OCI-LY3 (cell line): Measurements from ENCODE around the gene SLC25A29.

Experiments used
- H2AFZ ChIP-seq: fragments of 200-600, 300-600 bp; shearing (Covaris generic); 2 replicates; pipeline ENCODE4 v1.6.0; 2014; ENCODE audit warnings: antibody characterized with exemption, low read depth, low read length
- H3K27ac ChIP-seq: fragments of 200-600, 300-600 bp; sonication (generic); 2 replicates; pipeline ENCODE4 v1.5.1; 2014; ENCODE audit warnings: mild to moderate bottlenecking, low read length, moderate library complexity, mixed read lengths
- H3K27me3 ChIP-seq: fragments of 200-600, 300-600 bp; sonication (generic); 2 replicates; pipeline ENCODE4 v1.6.1; 2014; ENCODE audit warnings: low read depth, low read length, mixed read lengths
- H3K36me3 ChIP-seq: fragments of 200-600, 300-600 bp; sonication (generic); replicated peaks from 2 replicates; pipeline ENCODE3; 2014; ENCODE audit warnings: low read depth, low read length, mixed read lengths
- H3K4me1 ChIP-seq: fragments of 300-600, 200-600 bp; sonication (generic); 2 replicates; pipeline ENCODE4 v1.6.1; 2014; ENCODE audit warnings: low read length, mixed read lengths
- H3K4me2 ChIP-seq: fragments of 200-600, 300-600 bp; sonication (generic); 2 replicates; pipeline ENCODE4 v1.6.1; 2014; ENCODE audit warnings: low read length, mixed read lengths
- H3K4me3 ChIP-seq: fragments of 300-600, 200-600 bp; sonication (generic); 2 replicates; pipeline ENCODE4 v1.5.1; 2014; ENCODE audit warnings: antibody characterized with exemption, mild to moderate bottlenecking, low read length, moderate library complexity
- H3K79me2 ChIP-seq: fragments of 300-600, 200-600 bp; shearing (Covaris generic); 2 replicates; pipeline ENCODE4 v1.6.1; 2014; ENCODE audit warnings: mild to moderate bottlenecking, low read length, mixed read lengths
- H3K9ac ChIP-seq: fragments of 300-600, 200-600 bp; shearing (Covaris generic); 2 replicates; pipeline ENCODE4 v1.6.0; 2014; ENCODE audit warnings: mild to moderate bottlenecking, low read length, moderate library complexity
- H3K9me3 ChIP-seq: fragments of 200-600, 300-600 bp; shearing (Covaris generic); 2 replicates; pipeline ENCODE4 v1.6.1; 2014; ENCODE audit warnings: low read length, mixed read lengths; ENCODE audit not compliant: insufficient read depth
- H4K20me1 ChIP-seq: fragments of 200-600, 300-600 bp; sonication (generic); 2 replicates; pipeline ENCODE4 v1.6.1; 2016; ENCODE audit warnings: low read length, mixed read lengths; ENCODE audit not compliant: insufficient read depth
- EZH2phosphoT487 ChIP-seq: fragments of 200-600 bp; shearing (Covaris generic); IDR thresholded peaks from 2 replicates; pipeline ENCODE4 v1.6.1; 2018; ENCODE audit warnings: antibody characterized with exemption, mixed run types, low read depth
- TF ChIP-seq, protein P1 (sequence below): fragments of 200-600, 300-600 bp; sonication (generic); IDR thresholded peaks from 2 replicates; pipeline ENCODE4 v1.5.1; 2014; ENCODE audit warnings: antibody characterized with exemption, low read length, low read depth

Gene SLC25A29, protein sequence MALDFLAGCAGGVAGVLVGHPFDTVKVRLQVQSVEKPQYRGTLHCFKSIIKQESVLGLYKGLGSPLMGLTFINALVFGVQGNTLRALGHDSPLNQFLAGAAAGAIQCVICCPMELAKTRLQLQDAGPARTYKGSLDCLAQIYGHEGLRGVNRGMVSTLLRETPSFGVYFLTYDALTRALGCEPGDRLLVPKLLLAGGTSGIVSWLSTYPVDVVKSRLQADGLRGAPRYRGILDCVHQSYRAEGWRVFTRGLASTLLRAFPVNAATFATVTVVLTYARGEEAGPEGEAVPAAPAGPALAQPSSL

DNA sequence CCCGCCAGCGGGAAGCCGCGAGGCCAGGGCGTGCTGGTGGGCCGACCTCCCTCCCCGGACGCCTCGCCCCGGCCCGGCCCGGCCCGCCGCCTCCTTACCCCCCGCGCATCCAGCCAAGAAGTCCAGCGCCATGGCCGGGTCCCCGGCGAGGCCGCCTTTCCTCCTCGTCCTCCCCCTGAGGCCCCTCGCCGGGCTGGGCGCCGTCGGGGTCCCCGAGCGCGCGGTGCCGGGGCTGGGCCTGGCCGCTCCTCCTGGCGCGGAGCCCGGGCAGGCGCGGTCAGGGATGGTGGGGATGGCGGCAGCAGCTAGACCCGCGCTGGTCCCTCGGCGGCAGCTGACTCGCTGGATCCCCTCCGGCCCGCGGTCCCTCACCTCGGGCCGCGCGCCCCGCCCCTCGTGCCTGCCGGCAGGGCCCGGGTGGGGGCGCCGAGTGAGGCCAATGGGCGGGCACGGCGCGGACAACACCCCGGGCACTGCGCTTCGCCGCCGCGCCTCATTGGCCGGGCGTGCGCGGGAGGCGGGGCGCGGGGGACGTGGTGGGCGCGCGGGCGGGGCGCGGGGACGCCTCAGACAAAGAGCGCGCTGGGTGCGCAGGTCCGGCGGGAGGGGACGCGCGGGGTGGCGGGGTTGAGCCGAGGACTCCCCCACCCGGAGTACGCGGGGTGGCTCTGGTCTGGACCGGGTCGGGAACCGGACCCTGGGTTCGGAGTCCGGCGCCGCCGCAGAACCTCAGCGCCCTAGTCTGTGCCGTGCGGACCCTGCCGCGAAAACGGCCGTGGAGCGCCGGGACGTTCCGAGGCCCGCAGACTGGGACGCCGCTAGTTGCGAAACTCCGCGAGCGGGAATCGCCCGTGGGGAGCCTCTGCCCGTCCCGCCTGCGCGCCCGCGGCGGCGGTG, at the start of gene SLC25A29:
TSS of gene SLC25A29 (minus strand) at position 344 of the 897 bp plus-strand sequence. CDS start at position 132, 212 bp downstream.
- Histone ChIP-seq H3K4me1 (no peaks in the 10 kb centered on the region), H3K9ac (peak within 1 kb of the TSS; percentile 63), H3K4me3 (peak within 1 kb of the TSS; percentile 80), H3K27ac (no peak within 1 kb of the TSS), H4K20me1 (no peaks in the 10 kb centered on the region), H3K36me3 (no peaks in the 10 kb centered on the region), H3K4me2 (peak within 1 kb of the TSS; percentile 67), H3K27me3 (no peaks in the 10 kb centered on the region), H3K9me3 (no peaks in the 10 kb centered on the region), H3K79me2 (no peaks in the 10 kb centered on the region), H2AFZ (peak within 1 kb of the TSS; percentile 39; the same call in 1 of the 2 replicates)
- TF ChIP-seq, protein P1, sequence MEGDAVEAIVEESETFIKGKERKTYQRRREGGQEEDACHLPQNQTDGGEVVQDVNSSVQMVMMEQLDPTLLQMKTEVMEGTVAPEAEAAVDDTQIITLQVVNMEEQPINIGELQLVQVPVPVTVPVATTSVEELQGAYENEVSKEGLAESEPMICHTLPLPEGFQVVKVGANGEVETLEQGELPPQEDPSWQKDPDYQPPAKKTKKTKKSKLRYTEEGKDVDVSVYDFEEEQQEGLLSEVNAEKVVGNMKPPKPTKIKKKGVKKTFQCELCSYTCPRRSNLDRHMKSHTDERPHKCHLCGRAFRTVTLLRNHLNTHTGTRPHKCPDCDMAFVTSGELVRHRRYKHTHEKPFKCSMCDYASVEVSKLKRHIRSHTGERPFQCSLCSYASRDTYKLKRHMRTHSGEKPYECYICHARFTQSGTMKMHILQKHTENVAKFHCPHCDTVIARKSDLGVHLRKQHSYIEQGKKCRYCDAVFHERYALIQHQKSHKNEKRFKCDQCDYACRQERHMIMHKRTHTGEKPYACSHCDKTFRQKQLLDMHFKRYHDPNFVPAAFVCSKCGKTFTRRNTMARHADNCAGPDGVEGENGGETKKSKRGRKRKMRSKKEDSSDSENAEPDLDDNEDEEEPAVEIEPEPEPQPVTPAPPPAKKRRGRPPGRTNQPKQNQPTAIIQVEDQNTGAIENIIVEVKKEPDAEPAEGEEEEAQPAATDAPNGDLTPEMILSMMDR = no peak
- TF ChIP-seq EZH2phosphoT487 = no peak

DNA sequence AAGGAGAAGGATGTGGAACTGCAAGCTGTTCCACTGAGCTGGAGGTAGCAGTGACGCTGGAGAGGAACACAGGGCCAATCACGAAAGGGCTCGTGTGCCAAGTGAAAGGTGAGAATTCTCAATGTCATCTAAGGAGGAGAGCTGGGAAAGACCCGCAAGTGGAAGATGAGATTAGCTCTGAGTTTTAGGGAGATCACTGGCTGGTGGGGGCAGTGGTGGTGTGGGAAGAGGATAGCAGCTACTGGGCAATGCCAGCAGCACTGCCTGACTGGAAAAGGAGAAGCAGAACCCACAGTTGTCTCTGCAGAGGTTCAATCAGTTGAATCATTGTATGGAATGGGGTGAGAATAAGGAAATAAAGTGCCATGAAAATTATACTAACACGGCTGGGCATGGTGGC, 44.7 kb upstream of the SLC25A29 start:
- no peak overlapping the region for H3K4me2 ChIP-seq
- H3K9ac ChIP-seq = no peak overlapping the region
- no peaks in the 10 kb centered on the region for H3K27me3 ChIP-seq
- H3K27ac ChIP-seq = no peak overlapping the region
- no peaks in the 10 kb centered on the region for H3K79me2 ChIP-seq
- TF ChIP-seq, protein P1 = no peak
- TF ChIP-seq EZH2phosphoT487 = no peak
- H3K4me1 ChIP-seq = no peaks in the 10 kb centered on the region
- H3K36me3 ChIP-seq = peaks cover 29% of the 10 kb centered on the region
- no peaks in the 10 kb centered on the region for H3K9me3 ChIP-seq
- no peak overlapping the region for H2AFZ ChIP-seq
- no peaks in the 10 kb centered on the region for H4K20me1 ChIP-seq
- H3K4me3 ChIP-seq = no peak overlapping the region

DNA sequence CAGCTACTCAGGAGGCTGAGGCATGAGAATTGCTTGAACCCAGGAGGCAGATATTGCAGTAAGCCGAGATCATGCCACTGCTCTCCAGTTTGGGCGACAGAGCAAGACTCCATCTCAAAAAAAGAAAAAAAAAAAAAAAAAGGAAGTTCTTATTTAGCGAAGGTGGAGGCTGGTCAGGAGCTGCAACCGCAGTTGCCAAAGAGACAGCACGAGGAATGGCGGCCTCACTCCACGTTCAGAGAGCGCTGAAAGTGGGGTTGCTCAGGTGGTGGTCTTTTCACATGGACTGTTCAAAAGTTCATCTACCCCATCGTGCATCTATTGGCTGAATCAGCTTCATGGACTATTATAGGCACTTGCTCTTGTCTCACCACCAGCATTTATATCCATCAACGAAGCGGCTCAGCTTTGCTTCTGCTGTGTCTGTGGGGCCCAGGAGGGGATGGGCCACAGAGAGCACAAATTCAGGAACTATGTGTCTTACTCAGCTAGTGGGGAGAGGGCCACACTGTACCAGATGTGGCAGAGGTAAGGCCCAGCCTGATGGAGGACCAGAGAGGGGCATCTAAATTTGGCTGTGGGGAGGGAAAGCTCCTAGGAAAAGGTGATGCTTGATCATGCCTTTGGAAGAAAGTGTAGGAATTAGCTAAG, 44.2 kb upstream of the SLC25A29 start:
- Histone ChIP-seq H3K9me3 (no peaks in the 10 kb centered on the region), H3K4me2 (no peak overlapping the region), H2AFZ (no peak overlapping the region), H3K36me3 (peaks cover 29% of the 10 kb centered on the region), H3K79me2 (no peaks in the 10 kb centered on the region), H3K4me1 (no peaks in the 10 kb centered on the region), H3K27ac (no peak overlapping the region), H3K4me3 (no peak overlapping the region), H4K20me1 (no peaks in the 10 kb centered on the region), H3K27me3 (no peaks in the 10 kb centered on the region), H3K9ac (no peak overlapping the region)
- TF ChIP-seq, protein P1 = no peak
- TF ChIP-seq EZH2phosphoT487 = no peak
